ENCODE data around the gene ANKRD28. TPM values are rescaled to one million over a fixed set of nuclear protein-coding genes. Genes with fewer than 3 reads are reported as not detected.

The ANKRD28 gene
- total RNA-seq, 1 experiment from 2014 or later, result 113 TPM

DNA sequence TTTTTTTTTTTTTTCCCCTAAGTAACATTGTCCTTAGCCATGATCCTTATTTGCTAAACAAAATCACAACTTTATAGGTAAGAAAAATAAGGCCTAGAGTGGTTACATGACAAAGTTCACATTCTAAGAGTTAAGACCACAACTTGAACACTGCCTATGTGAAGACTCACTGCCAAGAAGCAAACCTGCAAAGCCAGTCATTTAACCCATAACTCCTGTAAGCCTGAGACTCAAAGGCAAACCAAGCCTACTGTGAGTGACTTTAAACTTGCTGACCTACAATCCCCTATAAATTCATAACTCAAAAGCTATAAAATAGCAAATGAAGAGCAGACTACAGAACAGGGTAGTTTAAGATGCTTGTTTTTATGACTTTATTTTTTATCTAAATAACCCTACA is 12.9 kb upstream of the ANKRD28 start:
- no peaks in the 10 kb centered on the region for H3K27me3 ChIP-seq (ENCODE audit: low read length)
- H3K27ac ChIP-seq (ENCODE audit: low read length), result peak overlapping the region; percentile 86
- H4K20me1 ChIP-seq (ENCODE audit: insufficient read depth, low read depth, low read length), result no peaks in the 10 kb centered on the region
- H3K9me3 ChIP-seq (ENCODE audit: low read length), result no peaks in the 10 kb centered on the region
- no peak overlapping the region for H3K4me2 ChIP-seq (ENCODE audit: low read depth, low read length, poor library complexity, severe bottlenecking)
- H3K9me2 ChIP-seq (replicated peaks; ENCODE audit: insufficient read depth, low read length), result no peaks in the 10 kb centered on the region
- H3K36me3 ChIP-seq (ENCODE audit: insufficient read depth, low read length), result no peaks in the 10 kb centered on the region
- H3K79me2 ChIP-seq (ENCODE audit: low read length), result peaks cover 95% of the 10 kb centered on the region
- H3K4me3 ChIP-seq (ENCODE audit: low read length), result no peak overlapping the region
- H2AFZ ChIP-seq (ENCODE audit: low read length), result no peak overlapping the region
- H3K4me1 ChIP-seq (ENCODE audit: low read length), result peaks cover 76% of the 10 kb centered on the region
- no peak overlapping the region for H3K9ac ChIP-seq (ENCODE audit: low read length)
- DNase-seq, result no peak

DNA sequence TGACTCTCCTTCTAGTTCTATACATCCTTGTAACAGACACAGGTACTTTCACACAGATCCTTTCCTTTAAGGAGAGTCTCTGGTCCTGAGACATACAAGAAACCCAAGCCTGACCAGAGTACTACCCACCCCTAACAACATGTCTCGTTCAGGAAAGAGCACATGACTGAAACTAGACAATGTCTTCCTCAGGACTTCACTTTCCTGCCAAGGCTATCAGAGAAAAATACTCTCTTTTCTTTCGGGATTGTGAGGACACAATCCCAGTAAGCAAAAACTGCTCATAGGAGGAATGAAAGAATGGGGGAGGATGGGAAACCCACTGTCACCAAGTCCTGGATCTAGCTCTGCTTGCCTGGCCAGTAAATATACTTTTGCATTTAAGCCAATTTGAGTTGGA is 11.5 kb upstream of the ANKRD28 start:
- Histone ChIP-seq H4K20me1 (ENCODE audit: insufficient read depth, low read depth, low read length) (no peaks in the 10 kb centered on the region), H3K36me3 (ENCODE audit: insufficient read depth, low read length) (no peaks in the 10 kb centered on the region; the same call in 1 of the 2 replicates), H3K27me3 (ENCODE audit: low read length) (no peaks in the 10 kb centered on the region), H3K79me2 (ENCODE audit: low read length) (peaks cover 97% of the 10 kb centered on the region), H3K9me2 (replicated peaks; ENCODE audit: insufficient read depth, low read length) (no peaks in the 10 kb centered on the region), H2AFZ (ENCODE audit: low read length) (no peak overlapping the region), H3K9ac (ENCODE audit: low read length) (no peak overlapping the region), H3K4me1 (ENCODE audit: low read length) (peaks cover 85% of the 10 kb centered on the region), H3K27ac (ENCODE audit: low read length) (peak overlapping the region; percentile 86), H3K4me2 (ENCODE audit: low read depth, low read length, poor library complexity, severe bottlenecking) (no peak overlapping the region), H3K4me3 (ENCODE audit: low read length) (no peak overlapping the region), H3K9me3 (ENCODE audit: low read length) (no peaks in the 10 kb centered on the region)
- DNase-seq, result no peak

DNA sequence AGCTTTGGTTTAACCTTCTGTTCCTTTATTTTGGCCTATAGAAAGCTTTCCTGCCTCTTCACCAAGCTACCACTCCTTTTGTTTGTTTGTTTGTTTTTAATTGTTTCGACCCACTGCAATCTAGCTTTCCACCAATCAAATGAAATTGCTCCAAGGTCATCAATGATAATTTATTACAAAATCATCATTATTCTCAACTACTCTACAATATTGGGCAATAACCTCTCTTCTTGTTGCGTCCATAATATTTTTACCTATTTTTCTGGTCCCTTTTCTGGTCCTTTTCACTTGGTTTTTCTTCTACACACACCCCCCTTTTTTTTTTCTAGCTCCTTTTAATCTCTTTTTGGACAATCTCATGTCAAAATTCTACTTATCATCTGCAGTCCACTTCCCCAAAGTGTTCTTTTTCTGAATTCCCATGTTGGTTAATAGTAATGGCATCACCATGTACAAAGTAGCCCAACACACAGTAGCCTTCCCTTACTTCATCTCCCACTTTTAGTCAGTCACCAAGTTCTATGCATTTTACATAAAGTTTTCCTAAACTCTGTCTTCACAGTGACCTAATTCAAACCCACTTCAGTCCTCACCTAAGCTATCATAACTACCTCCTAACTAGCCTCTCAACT is 11.0 kb upstream of the ANKRD28 start:
- Histone ChIP-seq H3K27me3 (ENCODE audit: low read length) (no peaks in the 10 kb centered on the region), H3K79me2 (ENCODE audit: low read length) (peaks cover 97% of the 10 kb centered on the region), H3K4me3 (ENCODE audit: low read length) (no peak overlapping the region), H3K4me1 (ENCODE audit: low read length) (peaks cover 91% of the 10 kb centered on the region), H2AFZ (ENCODE audit: low read length) (no peak overlapping the region), H3K36me3 (ENCODE audit: insufficient read depth, low read length) (no peaks in the 10 kb centered on the region; the same call in 1 of the 2 replicates), H3K27ac (ENCODE audit: low read length) (peak overlapping the region; percentile 86), H4K20me1 (ENCODE audit: insufficient read depth, low read depth, low read length) (no peaks in the 10 kb centered on the region), H3K4me2 (ENCODE audit: low read depth, low read length, poor library complexity, severe bottlenecking) (no peak overlapping the region), H3K9me3 (ENCODE audit: low read length) (no peaks in the 10 kb centered on the region), H3K9ac (ENCODE audit: low read length) (no peak overlapping the region), H3K9me2 (replicated peaks; ENCODE audit: insufficient read depth, low read length) (no peaks in the 10 kb centered on the region)
- DNase-seq, result no peak

DNA sequence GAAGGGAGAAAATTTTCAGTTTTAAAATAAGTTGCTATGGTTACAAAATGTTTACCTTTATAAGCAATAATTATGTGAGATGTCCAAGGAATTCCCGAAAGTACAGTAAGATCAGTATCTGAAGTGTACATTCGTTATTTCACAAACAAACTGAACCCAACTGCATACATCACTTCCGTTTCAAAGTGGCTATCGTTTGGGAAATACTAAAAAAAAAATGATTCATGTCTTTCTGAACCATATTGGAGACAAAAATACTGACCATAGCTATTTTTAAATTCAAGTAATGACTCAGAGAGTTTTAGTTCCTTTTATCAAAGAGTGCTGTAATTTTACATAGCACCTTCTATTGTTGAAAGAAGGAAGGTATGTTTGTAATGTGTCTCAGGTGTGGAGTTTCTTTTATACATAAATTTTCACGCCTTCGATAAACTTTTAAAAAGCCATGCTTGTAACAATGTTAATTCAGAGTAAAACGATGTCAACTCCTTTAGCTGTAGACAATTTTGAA is 8.0 kb upstream of the ANKRD28 start:
- Histone ChIP-seq H3K79me2 (ENCODE audit: low read length) (peaks cover 96% of the 10 kb centered on the region), H3K4me1 (ENCODE audit: low read length) (peaks cover 94% of the 10 kb centered on the region), H2AFZ (ENCODE audit: low read length) (no peak overlapping the region), H3K9me2 (replicated peaks; ENCODE audit: insufficient read depth, low read length) (no peaks in the 10 kb centered on the region), H3K27me3 (ENCODE audit: low read length) (no peaks in the 10 kb centered on the region), H3K27ac (ENCODE audit: low read length) (peak overlapping the region; percentile 86), H3K36me3 (ENCODE audit: insufficient read depth, low read length) (no peaks in the 10 kb centered on the region; the same call in 1 of the 2 replicates), H3K9ac (ENCODE audit: low read length) (peak overlapping the region; percentile 20; the same call in 1 of the 2 replicates), H3K4me3 (ENCODE audit: low read length) (peak overlapping the region; percentile 27), H4K20me1 (ENCODE audit: insufficient read depth, low read depth, low read length) (no peaks in the 10 kb centered on the region), H3K9me3 (ENCODE audit: low read length) (no peaks in the 10 kb centered on the region), H3K4me2 (ENCODE audit: low read depth, low read length, poor library complexity, severe bottlenecking) (peak overlapping the region; percentile 48)
- peak; percentile 90 for DNase-seq

DNA sequence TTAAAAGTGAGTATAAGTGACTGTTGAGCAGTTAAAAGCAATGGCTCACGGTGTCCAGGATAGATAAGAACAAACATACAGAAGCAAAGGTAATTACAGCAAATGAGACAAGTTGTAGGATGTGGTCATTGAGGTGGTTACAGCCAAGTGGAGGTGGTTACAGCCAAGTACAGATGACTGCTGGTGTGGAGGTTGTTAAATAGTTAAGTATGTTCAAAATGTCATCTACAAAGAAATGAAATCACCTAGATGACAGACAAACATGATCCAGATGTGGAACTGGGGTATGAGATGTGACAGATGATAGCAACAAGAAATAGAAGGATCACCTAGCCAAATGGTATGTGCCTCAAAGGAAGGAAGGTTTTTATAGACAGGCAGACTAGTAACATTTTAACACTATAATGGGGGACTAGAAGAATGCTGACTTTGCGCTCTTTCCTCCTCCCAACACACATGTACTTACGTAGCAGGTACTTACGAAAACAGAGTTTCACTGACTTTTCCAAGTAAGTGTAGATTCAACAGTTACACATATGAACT is 6.8 kb upstream of the ANKRD28 start:
- Histone ChIP-seq H4K20me1 (ENCODE audit: insufficient read depth, low read depth, low read length) (no peaks in the 10 kb centered on the region), H3K27ac (ENCODE audit: low read length) (peak overlapping the region; percentile 86), H3K36me3 (ENCODE audit: insufficient read depth, low read length) (no peaks in the 10 kb centered on the region; the same call in 1 of the 2 replicates), H3K4me2 (ENCODE audit: low read depth, low read length, poor library complexity, severe bottlenecking) (peak overlapping the region; percentile 48), H3K9me2 (replicated peaks; ENCODE audit: insufficient read depth, low read length) (no peaks in the 10 kb centered on the region), H2AFZ (ENCODE audit: low read length) (no peak overlapping the region), H3K4me1 (ENCODE audit: low read length) (peaks cover 94% of the 10 kb centered on the region), H3K9me3 (ENCODE audit: low read length) (no peaks in the 10 kb centered on the region), H3K4me3 (ENCODE audit: low read length) (no peak overlapping the region), H3K27me3 (ENCODE audit: low read length) (no peaks in the 10 kb centered on the region), H3K79me2 (ENCODE audit: low read length) (peaks cover 96% of the 10 kb centered on the region), H3K9ac (ENCODE audit: low read length) (no peak overlapping the region)
- no peak for DNase-seq

DNA sequence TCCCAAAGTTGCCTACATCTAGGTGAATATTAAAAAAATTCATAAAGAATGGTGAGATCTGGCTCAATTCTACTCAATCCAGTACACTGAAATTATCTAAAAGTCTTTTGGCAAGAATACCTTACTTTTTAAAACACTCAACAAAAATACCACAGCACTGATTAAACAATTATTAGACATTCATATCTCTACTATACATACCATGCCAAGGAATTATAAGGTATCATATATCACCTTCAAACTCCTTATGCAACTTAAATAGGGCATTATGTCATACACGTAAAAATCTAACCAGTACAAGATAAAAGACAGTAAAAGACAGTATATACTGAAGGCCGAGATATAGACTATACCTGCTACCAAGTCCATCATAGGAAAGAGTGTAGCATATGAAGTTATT is 6.1 kb upstream of the ANKRD28 start:
- Histone ChIP-seq H3K9me2 (replicated peaks; ENCODE audit: insufficient read depth, low read length) (no peaks in the 10 kb centered on the region), H3K9ac (ENCODE audit: low read length) (no peak overlapping the region), H3K9me3 (ENCODE audit: low read length) (no peaks in the 10 kb centered on the region), H3K79me2 (ENCODE audit: low read length) (peaks cover 96% of the 10 kb centered on the region), H3K27me3 (ENCODE audit: low read length) (no peaks in the 10 kb centered on the region), H3K36me3 (ENCODE audit: insufficient read depth, low read length) (no peaks in the 10 kb centered on the region; the same call in 1 of the 2 replicates), H3K4me2 (ENCODE audit: low read depth, low read length, poor library complexity, severe bottlenecking) (no peak overlapping the region), H3K4me1 (ENCODE audit: low read length) (peaks cover 93% of the 10 kb centered on the region), H4K20me1 (ENCODE audit: insufficient read depth, low read depth, low read length) (no peaks in the 10 kb centered on the region), H3K27ac (ENCODE audit: low read length) (peak overlapping the region; percentile 86), H2AFZ (ENCODE audit: low read length) (no peak overlapping the region), H3K4me3 (ENCODE audit: low read length) (no peak overlapping the region)
- no peak for DNase-seq

DNA sequence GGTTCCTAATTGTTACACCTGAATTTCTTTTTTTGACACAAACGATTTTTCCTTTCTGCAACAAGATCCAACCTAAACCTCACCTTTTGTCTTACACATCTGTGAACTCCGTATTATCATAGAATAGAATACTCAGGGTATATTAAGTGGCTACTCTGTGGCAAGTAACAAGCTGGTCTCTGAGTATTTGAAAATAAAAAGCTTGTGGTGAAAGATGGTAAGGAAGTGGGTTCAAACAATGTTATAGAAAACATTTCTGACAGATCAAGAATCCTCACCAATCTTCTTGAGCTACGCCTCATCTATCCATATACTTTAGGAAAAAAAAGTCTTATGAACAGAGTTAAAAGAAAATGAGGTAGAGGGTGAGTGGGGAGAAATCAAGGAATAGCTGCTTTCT is 3.5 kb upstream of the ANKRD28 start:
- Histone ChIP-seq H3K9ac (ENCODE audit: low read length) (no peak overlapping the region), H4K20me1 (ENCODE audit: insufficient read depth, low read depth, low read length) (no peaks in the 10 kb centered on the region), H3K27me3 (ENCODE audit: low read length) (no peaks in the 10 kb centered on the region), H3K27ac (ENCODE audit: low read length) (peak overlapping the region; percentile 47; the same call in 1 of the 2 replicates), H3K36me3 (ENCODE audit: insufficient read depth, low read length) (no peaks in the 10 kb centered on the region; the same call in 1 of the 2 replicates), H3K4me3 (ENCODE audit: low read length) (no peak overlapping the region), H3K4me2 (ENCODE audit: low read depth, low read length, poor library complexity, severe bottlenecking) (no peak overlapping the region), H3K9me3 (ENCODE audit: low read length) (no peaks in the 10 kb centered on the region), H3K4me1 (ENCODE audit: low read length) (peaks cover 93% of the 10 kb centered on the region), H3K79me2 (ENCODE audit: low read length) (peaks cover 96% of the 10 kb centered on the region), H2AFZ (ENCODE audit: low read length) (no peak overlapping the region), H3K9me2 (replicated peaks; ENCODE audit: insufficient read depth, low read length) (no peaks in the 10 kb centered on the region)
- no peak for DNase-seq

DNA sequence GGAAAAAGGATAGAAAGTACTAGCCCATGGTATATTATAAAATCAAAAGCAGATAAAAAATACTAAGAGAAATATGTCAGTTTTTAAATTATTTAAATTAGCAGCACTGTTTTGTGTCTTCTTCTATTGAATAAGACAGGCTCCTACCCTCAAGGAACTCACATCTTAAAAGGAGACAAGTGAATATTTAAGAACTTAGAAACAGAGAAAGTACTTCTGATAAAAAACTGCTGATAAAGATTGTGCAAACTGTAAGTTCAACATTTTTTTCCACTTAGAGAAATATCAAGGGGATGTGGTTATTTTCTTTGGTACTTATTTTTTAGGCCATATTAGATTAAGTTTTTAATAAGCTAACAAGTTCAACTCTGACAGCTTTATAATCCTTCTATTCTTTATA is 3.0 kb upstream of the ANKRD28 start:
- Histone ChIP-seq H3K4me2 (ENCODE audit: low read depth, low read length, poor library complexity, severe bottlenecking) (no peak overlapping the region), H3K27me3 (ENCODE audit: low read length) (no peaks in the 10 kb centered on the region), H3K9me2 (replicated peaks; ENCODE audit: insufficient read depth, low read length) (no peaks in the 10 kb centered on the region), H3K4me1 (ENCODE audit: low read length) (peaks cover 93% of the 10 kb centered on the region), H3K79me2 (ENCODE audit: low read length) (peaks cover 98% of the 10 kb centered on the region), H3K9ac (ENCODE audit: low read length) (no peak overlapping the region), H3K27ac (ENCODE audit: low read length) (peak overlapping the region; percentile 47; the same call in 1 of the 2 replicates), H4K20me1 (ENCODE audit: insufficient read depth, low read depth, low read length) (no peaks in the 10 kb centered on the region), H3K4me3 (ENCODE audit: low read length) (no peak overlapping the region), H3K9me3 (ENCODE audit: low read length) (no peaks in the 10 kb centered on the region), H2AFZ (ENCODE audit: low read length) (no peak overlapping the region), H3K36me3 (ENCODE audit: insufficient read depth, low read length) (no peaks in the 10 kb centered on the region; the same call in 1 of the 2 replicates)
- no peak for DNase-seq

Data from Karpas-422 (cell line).